ENCODE measurements around the gene SIPA1L3.

SIPA1L3 gene

DNA sequence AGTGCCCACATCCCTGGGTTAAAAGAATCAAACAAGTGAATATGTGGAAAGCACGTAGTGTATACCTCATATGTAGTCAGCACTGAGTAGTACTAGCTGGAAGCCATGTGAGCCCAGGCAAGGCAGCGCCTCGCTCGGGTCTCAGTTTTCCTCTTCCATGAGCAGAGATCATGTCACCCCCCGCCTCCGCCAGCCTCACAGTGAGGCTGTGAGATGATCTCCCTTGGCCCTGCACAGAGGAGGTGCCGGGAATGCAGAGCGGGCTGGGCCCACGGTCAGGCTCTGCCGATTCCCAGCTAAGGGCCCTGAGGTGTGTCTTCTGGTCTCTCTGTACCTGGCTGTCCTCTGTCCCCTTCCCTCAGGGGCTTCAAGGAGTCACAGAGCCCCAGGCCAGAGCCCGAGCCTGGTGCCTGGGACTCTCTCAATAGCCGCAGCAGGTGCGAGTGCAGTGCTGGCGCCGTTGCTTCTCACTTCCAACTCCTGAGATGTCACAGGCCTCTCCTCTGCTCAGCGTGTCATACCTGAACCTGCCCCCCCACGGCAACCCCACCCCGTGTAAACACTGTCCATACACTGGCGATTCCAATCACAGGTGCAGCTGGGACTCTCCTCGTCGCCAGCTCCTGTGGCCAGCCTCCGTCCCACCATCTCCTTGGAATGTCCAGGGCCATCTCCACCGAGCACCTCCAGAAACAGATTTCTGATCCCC, 290.1 kb downstream of the SIPA1L3 start:
- H3K9ac ChIP-seq (ENCODE audit: low read length) = no peak overlapping the region
- no peaks in the 10 kb centered on the region for H3K79me2 ChIP-seq (ENCODE audit: insufficient read depth, low read length)
- H3K27me3 ChIP-seq (ENCODE audit: insufficient read depth, low read length) = no peaks in the 10 kb centered on the region
- peaks cover 27% of the 10 kb centered on the region for H3K36me3 ChIP-seq (ENCODE audit: insufficient read depth, low read length)
- no peak overlapping the region for H3K4me2 ChIP-seq (ENCODE audit: low read length)
- no peak overlapping the region for H2AFZ ChIP-seq (ENCODE audit: low read length)
- no peak overlapping the region for H3K27ac ChIP-seq (ENCODE audit: low read depth, low read length, poor library complexity, severe bottlenecking)
- no peaks in the 10 kb centered on the region for H3K4me1 ChIP-seq (ENCODE audit: insufficient read depth, low read length, severe bottlenecking)
- H3F3A ChIP-seq (ENCODE audit: insufficient read depth, low read length) = no peaks in the 10 kb centered on the region
- H3K9me3 ChIP-seq (ENCODE audit: low read length) = no peaks in the 10 kb centered on the region
- TF ChIP-seq, protein P1, sequence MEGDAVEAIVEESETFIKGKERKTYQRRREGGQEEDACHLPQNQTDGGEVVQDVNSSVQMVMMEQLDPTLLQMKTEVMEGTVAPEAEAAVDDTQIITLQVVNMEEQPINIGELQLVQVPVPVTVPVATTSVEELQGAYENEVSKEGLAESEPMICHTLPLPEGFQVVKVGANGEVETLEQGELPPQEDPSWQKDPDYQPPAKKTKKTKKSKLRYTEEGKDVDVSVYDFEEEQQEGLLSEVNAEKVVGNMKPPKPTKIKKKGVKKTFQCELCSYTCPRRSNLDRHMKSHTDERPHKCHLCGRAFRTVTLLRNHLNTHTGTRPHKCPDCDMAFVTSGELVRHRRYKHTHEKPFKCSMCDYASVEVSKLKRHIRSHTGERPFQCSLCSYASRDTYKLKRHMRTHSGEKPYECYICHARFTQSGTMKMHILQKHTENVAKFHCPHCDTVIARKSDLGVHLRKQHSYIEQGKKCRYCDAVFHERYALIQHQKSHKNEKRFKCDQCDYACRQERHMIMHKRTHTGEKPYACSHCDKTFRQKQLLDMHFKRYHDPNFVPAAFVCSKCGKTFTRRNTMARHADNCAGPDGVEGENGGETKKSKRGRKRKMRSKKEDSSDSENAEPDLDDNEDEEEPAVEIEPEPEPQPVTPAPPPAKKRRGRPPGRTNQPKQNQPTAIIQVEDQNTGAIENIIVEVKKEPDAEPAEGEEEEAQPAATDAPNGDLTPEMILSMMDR (IDR thresholded peaks at IDR 0.05; ENCODE audit: low read length) = no peak
- no peak for TF ChIP-seq EZH2 (IDR thresholded peaks at IDR 0.05; ENCODE audit: borderline replicate concordance, low read length)
- no peaks in the 10 kb centered on the region for H3K9me2 ChIP-seq (ENCODE audit: low read depth, low read length)
- H4K20me1 ChIP-seq (ENCODE audit: insufficient read depth, low read length) = no peaks in the 10 kb centered on the region
- H3K4me3 ChIP-seq (ENCODE audit: low read depth, low read length, poor library complexity, severe bottlenecking) = no peak overlapping the region

GRCh38 chr19:38197937-38198704, 291.1 kb downstream of the SIPA1L3 start:
- Histone ChIP-seq H3K27me3 (ENCODE audit: insufficient read depth, low read length) (no peaks in the 10 kb centered on the region), H3F3A (ENCODE audit: insufficient read depth, low read length) (no peaks in the 10 kb centered on the region), H3K79me2 (ENCODE audit: insufficient read depth, low read length) (no peaks in the 10 kb centered on the region), H3K4me2 (ENCODE audit: low read length) (no peak overlapping the region), H3K4me3 (ENCODE audit: low read depth, low read length, poor library complexity, severe bottlenecking) (no peak overlapping the region), H2AFZ (ENCODE audit: low read length) (no peak overlapping the region), H3K9me3 (ENCODE audit: low read length) (no peaks in the 10 kb centered on the region), H3K9ac (ENCODE audit: low read length) (no peak overlapping the region), H3K9me2 (ENCODE audit: low read depth, low read length) (no peaks in the 10 kb centered on the region), H3K36me3 (ENCODE audit: insufficient read depth, low read length) (peaks cover 33% of the 10 kb centered on the region), H4K20me1 (ENCODE audit: insufficient read depth, low read length) (no peaks in the 10 kb centered on the region), H3K27ac (ENCODE audit: low read depth, low read length, poor library complexity, severe bottlenecking) (no peak overlapping the region), H3K4me1 (ENCODE audit: insufficient read depth, low read length, severe bottlenecking) (no peaks in the 10 kb centered on the region)
- no peak for TF ChIP-seq EZH2 (IDR thresholded peaks at IDR 0.05; ENCODE audit: borderline replicate concordance, low read length)
- TF ChIP-seq, protein P1 (IDR thresholded peaks at IDR 0.05; ENCODE audit: low read length) = no peak

GRCh38 chr19:38199340-38199739, 292.3 kb downstream of the SIPA1L3 start:
- no peak overlapping the region for H3K4me3 ChIP-seq (ENCODE audit: low read depth, low read length, poor library complexity, severe bottlenecking)
- no peak overlapping the region for H2AFZ ChIP-seq (ENCODE audit: low read length)
- no peak overlapping the region for H3K27ac ChIP-seq (ENCODE audit: low read depth, low read length, poor library complexity, severe bottlenecking)
- H3K9me2 ChIP-seq (ENCODE audit: low read depth, low read length) = no peaks in the 10 kb centered on the region
- peaks cover 43% of the 10 kb centered on the region for H3K36me3 ChIP-seq (ENCODE audit: insufficient read depth, low read length)
- TF ChIP-seq, protein P1 (IDR thresholded peaks at IDR 0.05; ENCODE audit: low read length) = no peak
- no peak for TF ChIP-seq EZH2 (IDR thresholded peaks at IDR 0.05; ENCODE audit: borderline replicate concordance, low read length)
- no peaks in the 10 kb centered on the region for H3K27me3 ChIP-seq (ENCODE audit: insufficient read depth, low read length)
- no peaks in the 10 kb centered on the region for H4K20me1 ChIP-seq (ENCODE audit: insufficient read depth, low read length)
- H3K9ac ChIP-seq (ENCODE audit: low read length) = no peak overlapping the region
- no peaks in the 10 kb centered on the region for H3K4me1 ChIP-seq (ENCODE audit: insufficient read depth, low read length, severe bottlenecking)
- no peaks in the 10 kb centered on the region for H3K9me3 ChIP-seq (ENCODE audit: low read length)
- no peaks in the 10 kb centered on the region for H3F3A ChIP-seq (ENCODE audit: insufficient read depth, low read length)
- no peaks in the 10 kb centered on the region for H3K79me2 ChIP-seq (ENCODE audit: insufficient read depth, low read length)
- no peak overlapping the region for H3K4me2 ChIP-seq (ENCODE audit: low read length)

Measured in OCI-LY1 (cell line).